Measurements from ENCODE around the gene OR51E1.

GRCh38 chr11:4615856-4616444, 27.8 kb upstream of the OR51E1 start:
- no peak for TF ChIP-seq EZH2 (IDR thresholded peaks at IDR 0.05; ENCODE audit: borderline replicate concordance, low read depth, low read length)
- TF ChIP-seq NFATC3 (IDR thresholded peaks at IDR 0.05): no peak

Measured in K562 (cell line).